Measurements from ENCODE around the gene ZBTB40.

The ZBTB40 gene

GRCh38 chr1:22471610-22472009 lies 20.0 kb downstream of the ZBTB40 start:
- DNase-seq (ENCODE audit: low read depth): no peak

- DNase-seq (ENCODE audit: low read depth): peak; percentile 32
These were observed 20.9 kb downstream of the ZBTB40 start for GRCh38 chr1:22472596-22472995.

- DNase-seq (ENCODE audit: low read depth): no peak
These were observed 22.3 kb downstream of the ZBTB40 start for GRCh38 chr1:22473952-22474351.

GRCh38 chr1:22476566-22476965 lies 24.9 kb downstream of the ZBTB40 start:
- no peak for DNase-seq (ENCODE audit: low read depth)

GRCh38 chr1:22483121-22483520 lies 31.5 kb downstream of the ZBTB40 start:
- no peak for DNase-seq (ENCODE audit: low read depth)

GRCh38 chr1:22484706-22485345 lies 33.2 kb downstream of the ZBTB40 start:
- DNase-seq (ENCODE audit: low read depth): no peak

GRCh38 chr1:22485431-22485830 lies 33.8 kb downstream of the ZBTB40 start:
- DNase-seq (ENCODE audit: low read depth): no peak

GRCh38 chr1:22487781-22488180 lies 36.1 kb downstream of the ZBTB40 start:
- DNase-seq (ENCODE audit: low read depth): no peak

GRCh38 chr1:22488319-22488718 lies 36.7 kb downstream of the ZBTB40 start:
- DNase-seq (ENCODE audit: low read depth): no peak

GRCh38 chr1:22489278-22489677 lies 37.6 kb downstream of the ZBTB40 start:
- DNase-seq (ENCODE audit: low read depth): no peak

GRCh38 chr1:22489823-22490222 lies 38.2 kb downstream of the ZBTB40 start:
- DNase-seq (ENCODE audit: low read depth): no peak

GRCh38 chr1:22490309-22490708 lies 38.7 kb downstream of the ZBTB40 start:
- no peak for DNase-seq (ENCODE audit: low read depth)

GRCh38 chr1:22491995-22492715 lies 40.5 kb downstream of the ZBTB40 start:
- DNase-seq (ENCODE audit: low read depth): no peak

GRCh38 chr1:22494144-22494543 lies 42.5 kb downstream of the ZBTB40 start:
- no peak for DNase-seq (ENCODE audit: low read depth)

- DNase-seq (ENCODE audit: low read depth): no peak
These were observed 43.4 kb downstream of the ZBTB40 start for GRCh38 chr1:22494943-22495579.

- no peak for DNase-seq (ENCODE audit: low read depth)
These were observed 45.0 kb downstream of the ZBTB40 start for GRCh38 chr1:22496536-22497160.

GRCh38 chr1:22498463-22498862 lies 46.8 kb downstream of the ZBTB40 start:
- DNase-seq (ENCODE audit: low read depth): no peak

- no peak for DNase-seq (ENCODE audit: low read depth)
These were observed 48.4 kb downstream of the ZBTB40 start for GRCh38 chr1:22500058-22500457.

- peak; percentile 15 for DNase-seq (ENCODE audit: low read depth)
These were observed 48.8 kb downstream of the ZBTB40 start for GRCh38 chr1:22500471-22500870.

GRCh38 chr1:22502202-22502601 lies 50.6 kb downstream of the ZBTB40 start:
- DNase-seq (ENCODE audit: low read depth): no peak

- peak; percentile 69 for DNase-seq (ENCODE audit: low read depth)
These were observed 52.2 kb downstream of the ZBTB40 start for GRCh38 chr1:22503721-22504410.

GRCh38 chr1:22506130-22506692 lies 54.6 kb downstream of the ZBTB40 start:
- DNase-seq (ENCODE audit: low read depth): no peak

Measured in GM04503 (cell line).